Pancreas (tissue), 10 donors: ENCODE measurements around the gene NMU. TPM values are rescaled to one million over a fixed set of nuclear protein-coding genes. Genes with fewer than 3 reads are reported as not detected.
A peak's percentile ranks its signal among the peaks of the same experiment; 100 is the strongest.

Experiments used
- ATAC-seq, 4 donors: fragments of 200-7000 bp; cut with Tn5 transposase; one replicate each; pipeline versions ENCODE4 v1.8.0 to v1.9.1; 2020; ENCODE audit warnings: mild to moderate bottlenecking in 4 of 4, moderate library complexity in 4 of 4
- DNase-seq, 6 donors: peaks; one replicate each; pipeline ENCODE4 v3.0.0-alpha.2; 2020
- FAIRE-seq: peaks from 2 replicates; lab custom pipeline; 2012; peaks lifted over from hg19 to GRCh38; lab: Jason Lieb, UNC
- H3K27ac ChIP-seq, 4 donors: fragments of 200-600 bp; sonication (generic); 1 replicate in 3 of 4; 2 replicates in 1 of 4; pipeline versions ENCODE4 v1.5.0 to v1.8.0; 2020
- H3K27me3 ChIP-seq, 4 donors: fragments of 200-600 bp; one replicate each; pipeline ENCODE4 v1.8.0; 2021
- H3K36me3 ChIP-seq, 3 donors: fragments of 200-600 bp; sonication (generic) in 1 of 3; one replicate each; pipeline versions ENCODE4 v1.5.0 to v1.8.0; 2020 to 2021
- H3K4me1 ChIP-seq, 3 donors: fragments of 200-600 bp; one replicate each; pipeline ENCODE4 v1.8.0; 2021
- H3K4me3 ChIP-seq, 4 donors: fragments of 200-600 bp; sonication (generic) in 2 of 4; one replicate each; pipeline versions ENCODE4 v1.5.0 to v1.8.0; 2020 to 2021
- H3K9me3 ChIP-seq, 4 donors: fragments of 200-600 bp; one replicate each; pipeline ENCODE4 v1.8.0; 2021
- CTCF ChIP-seq, 4 donors: fragments of 200-600 bp; sonication (generic) in 3 of 4; IDR thresholded peaks; one replicate each; pipeline versions ENCODE4 v1.5.0 to v1.8.0; 2021; ENCODE audit warnings: antibody characterized with exemption in 4 of 4
- WGBS, 2 donors: extraction: QIAGEN DNeasy Blood & Tissue Kit; methylation state at CpG; one replicate each; pipeline ENCODE4 v1.1.7; 2013; 5-methylcytosine and 5-hydroxymethylcytosine counted together
- intact Hi-C, 3 donors: fragments of 100-400 bp; cut with DNase I; formaldehyde crosslinking; loops; one replicate each; pipeline versions ENCODE4 v1.11.1 to v1.14.2; 2022
- polyA plus RNA-seq, 2 donors: library from polyadenylated mRNA; stranded (reverse); fragments of 200-250 nt; gene quantifications; one replicate each; pipeline ENCODE4 v1.2.3, GENCODE V29; 2013
- total RNA-seq, 6 donors: library from RNA; stranded (reverse); fragmentation: NEBNext Ultra II Directional in 4 of 6; extraction: Animal tissue kit (Norgen Biotek cat#: 25700) in 4 of 6; gene quantifications; one replicate each; pipeline versions ENCODE4 v1.2.1 to v1.2.4, GENCODE V29; 2021 to 2023
- donor health status: healthy with polysubstance abuse.
- donor health status: DM: no; HTN: no; CAD: no; lungs with moderate emphysema.
- donor health status: DM: no; HTN: no; CAD: no.
- donor health status: control.
- donor health status: control.
- donor health status: Bipolar disorder and iron deficiency.
- donor health status: DM: yes; HTN: yes; CAD: no.
- donor health status: DM: no; HTN: no; CAD: no.
- donor health status: DM: no; HTN: no; CAD: no.
- donor health status: DM: yes; HTN: yes; CAD: no.

Gene NMU
- total and polyA plus RNA-seq, 8 donors: 0.76 TPM; not detected in 7

GRCh38 chr4:55650483-55650882 lies 14.4 kb upstream of the NMU start:
- no peak for FAIRE-seq
- TF ChIP-seq CTCF (IDR thresholded peaks at IDR 0.05): no peak
- Histone ChIP-seq H3K27ac (no peak overlapping the region), H3K36me3 (no peaks in the 10 kb centered on the region), H3K27me3 (no peaks in the 10 kb centered on the region), H3K4me1 (no peaks in the 10 kb centered on the region), H3K4me3 (no peak overlapping the region), H3K9me3 (no peaks in the 10 kb centered on the region)
- 45 to 61% methylated on average over 5 of the region's 5 CpGs for WGBS, 2 donors
- intact Hi-C loops: no loop called here
- no peak for DNase-seq
- ATAC-seq: no peak

DNA sequence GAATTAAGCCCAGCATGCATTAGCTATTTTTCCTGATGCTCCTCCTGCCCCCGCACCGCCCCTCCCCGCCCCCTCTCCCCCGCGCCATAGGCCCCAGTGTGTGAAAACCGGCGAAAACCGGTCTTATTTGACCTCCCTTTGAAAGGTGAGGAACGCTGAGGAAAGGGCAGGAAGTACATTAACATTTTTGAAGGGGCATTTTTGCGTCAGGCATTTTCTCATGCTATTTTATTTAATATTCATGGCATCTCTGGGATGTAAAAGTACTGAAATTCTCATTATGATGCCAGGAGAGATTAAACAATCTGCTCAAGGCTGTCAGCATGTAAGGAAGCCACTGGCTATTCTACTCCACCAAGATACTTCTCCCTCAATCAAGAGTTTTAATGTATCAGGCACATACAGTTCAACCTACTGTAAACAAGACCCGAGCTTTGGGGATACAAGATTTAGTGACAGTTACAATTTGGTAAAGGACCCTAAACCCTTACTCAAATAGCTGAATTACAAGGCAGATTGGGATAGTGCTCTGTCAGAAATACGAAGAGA lies 1.2 kb upstream of the NMU start:
- intact Hi-C loops: no loop called here
- Histone ChIP-seq H3K27me3 (peaks cover 0 to 14% (median 5%) of the 10 kb centered on the region in 4 donors), H3K27ac (no peak overlapping the region), H3K4me3 (no peak overlapping the region), H3K9me3 (no peaks in the 10 kb centered on the region), H3K4me1 (no peaks in the 10 kb centered on the region), H3K36me3 (no peaks in the 10 kb centered on the region)
- TF ChIP-seq CTCF (IDR thresholded peaks at IDR 0.05): no peak
- WGBS, 2 donors: 11 to 15% methylated on average over 12 of the region's 12 CpGs
- DNase-seq (no peak), ATAC-seq (no peak), FAIRE-seq (no peak)

DNA sequence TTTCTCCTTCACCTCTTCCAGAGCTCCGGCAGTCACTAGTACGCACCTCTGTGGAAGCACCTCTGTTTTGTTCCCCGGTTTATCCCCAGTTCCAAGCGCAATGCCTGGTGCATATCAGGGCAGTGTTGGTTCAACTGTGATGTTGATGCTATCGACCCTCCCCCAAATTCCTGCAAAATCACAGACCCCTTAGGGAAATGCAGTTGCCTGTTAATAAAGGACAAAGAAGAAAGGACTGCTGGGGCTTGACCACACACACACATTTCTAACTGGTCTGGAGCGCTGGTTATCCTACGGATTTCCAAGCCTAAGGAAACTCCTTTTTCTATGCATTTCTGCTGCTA lies 530 bp upstream of the NMU start:
- Histone ChIP-seq H3K27ac (no peak overlapping the region), H3K27me3 (peaks cover 0 to 14% (median 6%) of the 10 kb centered on the region in 4 donors), H3K9me3 (no peaks in the 10 kb centered on the region), H3K4me3 (peak overlapping the region in 2 of 4 donors; percentile 21 to 47), H3K36me3 (no peaks in the 10 kb centered on the region), H3K4me1 (no peaks in the 10 kb centered on the region)
- DNase-seq: no peak
- FAIRE-seq: no peak
- intact Hi-C loops: no loop called here
- WGBS, 2 donors: 11 to 15% methylated on average over 7 of the region's 7 CpGs
- ATAC-seq: no peak
- no peak for TF ChIP-seq CTCF (IDR thresholded peaks at IDR 0.05)

- no peaks in the 10 kb centered on the region for H3K4me1 ChIP-seq
- no peaks in the 10 kb centered on the region for H3K36me3 ChIP-seq
- H3K27me3 ChIP-seq: peaks cover 0 to 17% (median 7%) of the 10 kb centered on the region in 4 donors
- TF ChIP-seq CTCF (IDR thresholded peaks at IDR 0.05): no peak
- ATAC-seq (no peak), DNase-seq (no peak), FAIRE-seq (no peak)
- no peaks in the 10 kb centered on the region for H3K9me3 ChIP-seq
- 3% methylated on average over 11 of the region's 11 CpGs for WGBS, 2 donors
- intact Hi-C loops: no loop called here
- H3K4me3 ChIP-seq: peak overlapping the region in 1 of 4 donors; percentile 47
- H3K27ac ChIP-seq: no peak overlapping the region
Measured at GRCh38 chr4:55635282-55635681, 816 bp downstream of the NMU start.

GRCh38 chr4:55634417-55635128 lies 1.5 kb downstream of the NMU start:
- H3K27ac ChIP-seq: no peak overlapping the region
- DNase-seq (no peak), ATAC-seq (no peak), FAIRE-seq (no peak)
- no peaks in the 10 kb centered on the region for H3K9me3 ChIP-seq
- H3K4me1 ChIP-seq: no peaks in the 10 kb centered on the region
- no peak overlapping the region for H3K4me3 ChIP-seq
- no peak for TF ChIP-seq CTCF (IDR thresholded peaks at IDR 0.05)
- H3K27me3 ChIP-seq: peaks cover 0 to 17% (median 7%) of the 10 kb centered on the region in 4 donors
- WGBS, 2 donors: 19 to 22% methylated on average over 3 of the region's 3 CpGs
- no peaks in the 10 kb centered on the region for H3K36me3 ChIP-seq
- intact Hi-C loops: no loop called here
